H9 (cell line): ENCODE results near the gene SPTLC1. TPM values are rescaled to one million over a fixed set of nuclear protein-coding genes. Genes with fewer than 3 reads are reported as not detected.

Experiments
- DNase-seq: peaks from one replicate; pipeline ENCODE4 v3.0.0-alpha.2; 2017
- H2AFZ ChIP-seq: one replicate; pipeline ENCODE4 v1.6.1; 2013; ENCODE audit warnings: mild to moderate bottlenecking, low read length, control low read depth, moderate library complexity
- H2AK5ac ChIP-seq: 2 replicates; pipeline ENCODE4 v1.6.1; 2013; ENCODE audit warnings: low read length, control low read depth, mixed read lengths; ENCODE audit not compliant: insufficient read length
- H2BK120ac ChIP-seq: one replicate; pipeline ENCODE4 v1.6.1; 2013; ENCODE audit warnings: low read depth, mild to moderate bottlenecking, low read length, control low read depth, inconsistent platforms; ENCODE audit not compliant: poor library complexity, severe bottlenecking
- H2BK12ac ChIP-seq: 2 replicates; pipeline ENCODE4 v1.6.1; 2013; ENCODE audit warnings: low read length, control low read depth, mixed read lengths, low read depth; ENCODE audit not compliant: insufficient read length
- H2BK15ac ChIP-seq: 2 replicates; pipeline ENCODE4 v1.6.1; 2013; ENCODE audit warnings: low read depth, low read length, control low read depth
- H2BK20ac ChIP-seq: one replicate; pipeline ENCODE4 v1.6.1; 2013; ENCODE audit warnings: low read depth, mild to moderate bottlenecking, low read length, control low read depth, inconsistent platforms; ENCODE audit not compliant: poor library complexity, severe bottlenecking
- H2BK5ac ChIP-seq: 2 replicates; pipeline ENCODE4 v1.6.1; 2013; ENCODE audit warnings: low read length, control low read depth, mixed read lengths; ENCODE audit not compliant: insufficient read length
- H3K14ac ChIP-seq: 2 replicates; pipeline ENCODE4 v1.6.1; 2013; ENCODE audit warnings: low read length, control low read depth; ENCODE audit not compliant: insufficient read depth
- H3K18ac ChIP-seq: 2 replicates; pipeline ENCODE4 v1.6.1; 2013; ENCODE audit warnings: low read depth, mild to moderate bottlenecking, mixed read lengths, low read length, control low read depth; ENCODE audit not compliant: insufficient read length
- H3K23ac ChIP-seq: 2 replicates; pipeline ENCODE4 v1.6.1; 2013; ENCODE audit warnings: low read length, control low read depth, mixed read lengths, low read depth; ENCODE audit not compliant: insufficient read length
- H3K23me2 ChIP-seq: 2 replicates; pipeline ENCODE4 v1.6.1; 2013; ENCODE audit warnings: low read depth, mild to moderate bottlenecking, mixed read lengths, low read length, control low read depth; ENCODE audit not compliant: insufficient read length, poor library complexity, severe bottlenecking
- H3K27ac ChIP-seq: 2 replicates; pipeline ENCODE4 v1.5.1; 2013; ENCODE audit warnings: low read length, control low read depth, mixed read lengths, low read depth; ENCODE audit not compliant: insufficient read length
- H3K27me3 ChIP-seq: 2 replicates; pipeline ENCODE4 v1.6.1; 2013; ENCODE audit warnings: low read length, control low read depth, inconsistent platforms; ENCODE audit not compliant: insufficient read depth
- H3K4ac ChIP-seq: 2 replicates; pipeline ENCODE4 v1.6.1; 2013; ENCODE audit warnings: low read depth, mild to moderate bottlenecking, control low read depth, inconsistent platforms, low read length, moderate library complexity
- H3K4me1 ChIP-seq: 2 replicates; pipeline ENCODE4 v1.6.1; 2013; ENCODE audit warnings: low read length, control low read depth, inconsistent platforms; ENCODE audit not compliant: insufficient read depth
- H3K4me2 ChIP-seq: 2 replicates; pipeline ENCODE4 v1.6.1; 2013; ENCODE audit warnings: low read length, control low read depth, mixed read lengths; ENCODE audit not compliant: insufficient read length, insufficient read depth
- H3K56ac ChIP-seq: 2 replicates; pipeline ENCODE4 v1.6.1; 2013; ENCODE audit warnings: low read depth, mild to moderate bottlenecking, mixed read lengths, low read length, control low read depth; ENCODE audit not compliant: insufficient read length
- H3K79me1 ChIP-seq: 2 replicates; pipeline ENCODE4 v1.6.1; 2013; ENCODE audit warnings: low read depth, mild to moderate bottlenecking, moderate library complexity, low read length, control low read depth, inconsistent platforms; ENCODE audit not compliant: insufficient read depth, poor library complexity, severe bottlenecking
- H3K79me2 ChIP-seq: 2 replicates; pipeline ENCODE4 v1.6.1; 2013; ENCODE audit warnings: low read length, control low read depth, inconsistent platforms; ENCODE audit not compliant: insufficient read depth
- H3K9ac ChIP-seq: 2 replicates; pipeline ENCODE4 v1.6.1; 2013; ENCODE audit warnings: low read length, control low read depth, mixed read lengths; ENCODE audit not compliant: insufficient read length; ENCODE audit errors: extremely low read depth
- H3K9me3 ChIP-seq: one replicate; pipeline ENCODE4 v1.6.1; 2013; ENCODE audit warnings: low read depth, low read length, inconsistent platforms; ENCODE audit not compliant: control insufficient read depth
- H3T11ph ChIP-seq: one replicate; pipeline ENCODE4 v1.6.1; 2013; ENCODE audit warnings: mild to moderate bottlenecking, low read length, control low read depth, inconsistent platforms
- H4K20me1 ChIP-seq: one replicate; pipeline ENCODE4 v1.6.1; 2013; ENCODE audit not compliant: control insufficient read depth, insufficient read length, insufficient read depth
- H4K5ac ChIP-seq: 2 replicates; pipeline ENCODE4 v1.6.1; 2013; ENCODE audit warnings: low read depth, mild to moderate bottlenecking, mixed read lengths, low read length, control low read depth; ENCODE audit not compliant: insufficient read length
- H4K8ac ChIP-seq: replicated peaks from 2 replicates; pipeline ENCODE4 v1.6.1; 2013; ENCODE audit warnings: low read length, control low read depth, mixed read lengths, low read depth; ENCODE audit not compliant: insufficient read length
- H4K91ac ChIP-seq: 2 replicates; pipeline ENCODE4 v1.6.1; 2013; ENCODE audit warnings: low read depth, mild to moderate bottlenecking, moderate library complexity, mixed read lengths, low read length, control low read depth; ENCODE audit not compliant: insufficient read length
- H3K27ac Mint-ChIP-seq, 3 experiments: 2 replicates in 2 of 3; 3 replicates in 1 of 3; pipeline ENCODE4 v1.8.0; 2020 to 2021; ENCODE audit warnings: mixed read lengths in 3 of 3, mild to moderate bottlenecking in 1 of 3, moderate library complexity in 1 of 3
- H3K27me3 Mint-ChIP-seq: 2 replicates; pipeline ENCODE4 v1.8.0; 2021; ENCODE audit warnings: low read depth, mild to moderate bottlenecking, moderate library complexity, mixed read lengths
- H3K36me3 Mint-ChIP-seq, 3 experiments: 2 replicates in 2 of 3; 3 replicates in 1 of 3; pipeline ENCODE4 v1.8.0; 2020 to 2021; ENCODE audit warnings: low read depth in 3 of 3, mixed read lengths in 3 of 3; ENCODE audit not compliant: insufficient read depth in 1 of 3
- H3K4me1 Mint-ChIP-seq, 2 experiments: 2 replicates each; pipeline ENCODE4 v1.8.0; 2020; ENCODE audit warnings: mixed read lengths in 2 of 2
- H3K4me3 Mint-ChIP-seq, 2 experiments: 2 replicates in 1 of 2; 3 replicates in 1 of 2; pipeline ENCODE4 v1.8.0; 2020 to 2021; ENCODE audit warnings: mild to moderate bottlenecking in 2 of 2, mixed read lengths in 2 of 2, moderate library complexity in 1 of 2
- H3K9me3 Mint-ChIP-seq, 2 experiments: 2 replicates in 1 of 2; 3 replicates in 1 of 2; pipeline ENCODE4 v1.8.0; 2020; ENCODE audit warnings: mild to moderate bottlenecking in 2 of 2, mixed read lengths in 2 of 2, moderate library complexity in 1 of 2
- CTCF ChIP-seq: fragments of 200-600 bp; sonication (generic); conservative IDR thresholded peaks from 3 replicates; pipeline ENCODE4 v1.8.0; 2021; ENCODE audit warnings: antibody characterized with exemption, mild to moderate bottlenecking
- WGBS: extraction: QIAGEN DNeasy Blood & Tissue Kit; methylation state at CpG from one replicate; pipeline ENCODE4 v1.1.7; 2013; ENCODE audit warnings: missing lambda C conversion rate, low lambda C conversion rate, mixed read lengths; ENCODE audit not compliant: insufficient read length; ENCODE audit errors: extremely low coverage; 5-methylcytosine and 5-hydroxymethylcytosine counted together
- total RNA-seq: library from RNA; stranded (reverse); gene quantifications from 2 replicates; pipeline ENCODE4 v1.2.1, GENCODE V29; 2021

SPTLC1 gene
- total RNA-seq, 1 experiment from 2014 or later = 73.5 TPM

- Mint-ChIP-seq H3K36me3 (peaks cover 14 to 23% (median 23%) of the 10 kb centered on the region in 3 experiments), H3K27ac (no peak overlapping the region), H3K9me3 (no peaks in the 10 kb centered on the region; a peak in 3 of 5 replicates), H3K4me3 (no peak overlapping the region), H3K4me1 (peaks cover 8 to 19% of the 10 kb centered on the region in 2 experiments; a peak in 3 of 4 replicates), H3K27me3 (no peaks in the 10 kb centered on the region)
- no peak overlapping the region for H2AFZ ChIP-seq
- H3K23me2 ChIP-seq = no peaks in the 10 kb centered on the region
- WGBS = no CpG with 5 or more reads among the region's 1 CpG
- no peaks in the 10 kb centered on the region; the same call in 1 of the 2 replicates for H3K4me1 ChIP-seq
- TF ChIP-seq CTCF = no peak
- H3K4me2 ChIP-seq = no peak overlapping the region
- H3K79me2 ChIP-seq = no peaks in the 10 kb centered on the region; the same call in 1 of the 2 replicates
- H3K14ac ChIP-seq = no peak overlapping the region
- H4K5ac ChIP-seq = no peak overlapping the region
- H2BK15ac ChIP-seq = no peak overlapping the region
- H2BK120ac ChIP-seq = no peak overlapping the region
- no peak overlapping the region for H3K56ac ChIP-seq
- H3K23ac ChIP-seq = no peak overlapping the region
- no peak overlapping the region for H2BK20ac ChIP-seq
- H2AK5ac ChIP-seq = no peak overlapping the region
- no peak overlapping the region for H3K18ac ChIP-seq
- no peak overlapping the region for H2BK12ac ChIP-seq
- H4K8ac ChIP-seq = no peak overlapping the region
- no peaks in the 10 kb centered on the region for H4K20me1 ChIP-seq
- H3K27ac ChIP-seq = no peak overlapping the region
- no peak overlapping the region for H3T11ph ChIP-seq
- no peak overlapping the region for H2BK5ac ChIP-seq
- H3K27me3 ChIP-seq = no peaks in the 10 kb centered on the region
- H3K79me1 ChIP-seq = peaks cover 3% of the 10 kb centered on the region
- H3K4ac ChIP-seq = no peak overlapping the region
- H4K91ac ChIP-seq = no peak overlapping the region
- no peak for DNase-seq
- no peak overlapping the region for H3K9ac ChIP-seq
- H3K9me3 ChIP-seq = no peaks in the 10 kb centered on the region
Observed at GRCh38 chr9:92095236-92095635, 20.0 kb downstream of the SPTLC1 start.
